Cardiac muscle cell (in vitro differentiated cells and primary cell): Measurements from ENCODE around the gene C1orf52. TPM values are rescaled to one million over a fixed set of nuclear protein-coding genes. Genes with fewer than 3 reads are reported as not detected.

Source experiments
- DNase-seq, 2 donors: peaks; one replicate each; pipeline versions ENCODE4 v3.0.0 to v3.0.0-alpha.2; 2010 to 2017; ENCODE audit warnings: low read depth in 1 of 2, low spot score in 1 of 2
- H3K27ac ChIP-seq: fragments of 200-600 bp; sonication (generic); 2 replicates; pipeline ENCODE4 v1.5.1; 2016
- H3K27me3 ChIP-seq: fragments of 200-600 bp; sonication (generic); 2 replicates; pipeline ENCODE4 v1.6.0; 2016; ENCODE audit warnings: control low read depth
- H3K36me3 ChIP-seq: fragments of 200-600 bp; sonication (generic); 2 replicates; pipeline ENCODE4 v1.5.1; 2016; ENCODE audit warnings: control low read depth
- H3K4me1 ChIP-seq: fragments of 200-600 bp; sonication (generic); 2 replicates; pipeline ENCODE4 v1.8.1; 2017; ENCODE audit warnings: low read depth, mild to moderate bottlenecking, mixed run types
- H3K4me3 ChIP-seq: fragments of 200-600 bp; sonication (generic); 2 replicates; pipeline ENCODE4 v1.5.1; 2016; ENCODE audit warnings: mild to moderate bottlenecking
- H3K9me3 ChIP-seq: fragments of 200-600 bp; sonication (generic); 2 replicates; pipeline ENCODE4 v1.5.1; 2017; ENCODE audit warnings: low read depth, mild to moderate bottlenecking, control low read depth
- polyA plus RNA-seq: library from polyadenylated mRNA; unstranded; fragments of >200 nt; fragmentation: Nextera tagmentation; extraction: Ambion mirVana; gene quantifications from 2 replicates; pipeline ENCODE4 v1.2.1, GENCODE V29; 2016
- total RNA-seq: library from RNA; depleted of rRNA; stranded (reverse); fragments of >200 nt; gene quantifications from 2 replicates; pipeline ENCODE4 v1.2.3, GENCODE V29; 2016
- TF ChIP-seq, protein P1 (sequence below): IDR thresholded peaks from 2 replicates; pipeline ENCODE4 v1.5.1; 2012; ENCODE audit warnings: low read depth, mild to moderate bottlenecking, low read length

C1orf52 gene
- total and polyA plus RNA-seq, 2 experiments from 2014 or later = 63.4 to 82.1 TPM

- Histone ChIP-seq H3K4me3 (no peak overlapping the region), H3K27me3 (no peaks in the 10 kb centered on the region), H3K27ac (no peak overlapping the region), H3K4me1 (peaks cover 19% of the 10 kb centered on the region), H3K36me3 (no peaks in the 10 kb centered on the region), H3K9me3 (no peaks in the 10 kb centered on the region)
- TF ChIP-seq, protein P1, sequence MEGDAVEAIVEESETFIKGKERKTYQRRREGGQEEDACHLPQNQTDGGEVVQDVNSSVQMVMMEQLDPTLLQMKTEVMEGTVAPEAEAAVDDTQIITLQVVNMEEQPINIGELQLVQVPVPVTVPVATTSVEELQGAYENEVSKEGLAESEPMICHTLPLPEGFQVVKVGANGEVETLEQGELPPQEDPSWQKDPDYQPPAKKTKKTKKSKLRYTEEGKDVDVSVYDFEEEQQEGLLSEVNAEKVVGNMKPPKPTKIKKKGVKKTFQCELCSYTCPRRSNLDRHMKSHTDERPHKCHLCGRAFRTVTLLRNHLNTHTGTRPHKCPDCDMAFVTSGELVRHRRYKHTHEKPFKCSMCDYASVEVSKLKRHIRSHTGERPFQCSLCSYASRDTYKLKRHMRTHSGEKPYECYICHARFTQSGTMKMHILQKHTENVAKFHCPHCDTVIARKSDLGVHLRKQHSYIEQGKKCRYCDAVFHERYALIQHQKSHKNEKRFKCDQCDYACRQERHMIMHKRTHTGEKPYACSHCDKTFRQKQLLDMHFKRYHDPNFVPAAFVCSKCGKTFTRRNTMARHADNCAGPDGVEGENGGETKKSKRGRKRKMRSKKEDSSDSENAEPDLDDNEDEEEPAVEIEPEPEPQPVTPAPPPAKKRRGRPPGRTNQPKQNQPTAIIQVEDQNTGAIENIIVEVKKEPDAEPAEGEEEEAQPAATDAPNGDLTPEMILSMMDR = no peak
- DNase-seq = no peak
These were observed 35.6 kb upstream of the C1orf52 start for GRCh38 chr1:85295006-85295431.

DNA sequence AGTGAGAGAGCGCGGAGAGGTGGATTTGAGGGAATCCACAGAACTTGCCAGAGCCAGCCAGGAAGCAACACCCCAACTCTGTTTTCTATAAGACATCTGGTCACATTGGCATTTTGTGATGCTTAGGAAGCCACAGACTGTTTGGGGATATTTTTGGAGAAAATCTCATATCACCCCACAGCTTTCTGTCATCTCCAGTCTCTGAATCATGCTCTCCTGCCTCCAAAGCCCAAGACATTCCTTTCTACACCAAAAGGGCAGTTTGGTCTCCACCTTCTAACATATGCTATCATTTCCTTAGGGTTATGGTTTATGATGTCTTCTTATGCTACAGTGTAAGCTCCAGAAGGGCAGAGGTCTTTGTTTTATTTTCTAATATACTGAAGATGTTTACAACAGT is 31.4 kb upstream of the C1orf52 start:
- Histone ChIP-seq H3K4me1 (peaks cover 28% of the 10 kb centered on the region), H3K27ac (peak overlapping the region; percentile 85), H3K36me3 (no peaks in the 10 kb centered on the region), H3K9me3 (no peaks in the 10 kb centered on the region), H3K27me3 (no peaks in the 10 kb centered on the region), H3K4me3 (no peak overlapping the region)
- TF ChIP-seq, protein P1 = no peak
- no peak for DNase-seq

DNA sequence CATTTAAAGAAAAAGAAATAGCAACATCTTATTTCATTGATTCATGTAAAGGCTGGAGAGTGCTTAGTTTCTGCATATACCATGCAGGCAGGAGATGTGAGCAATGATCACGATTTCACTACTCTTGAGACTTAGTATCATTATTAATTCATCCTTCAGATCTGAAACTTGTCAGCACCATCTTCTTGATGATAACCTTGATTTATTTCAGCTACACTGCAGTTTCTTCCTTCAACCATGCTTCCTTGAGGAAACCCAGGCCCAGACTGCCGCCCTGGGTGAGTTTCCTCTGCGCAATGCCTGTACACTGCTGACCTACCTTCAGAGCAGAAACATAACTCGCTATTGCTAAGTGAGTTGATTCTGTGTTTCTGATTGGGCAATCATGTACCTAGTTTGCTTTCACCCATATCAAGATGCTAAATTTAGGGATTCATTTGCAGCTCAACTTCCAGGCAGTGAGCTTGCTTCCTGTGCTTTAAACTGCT is 30.4 kb upstream of the C1orf52 start:
- Histone ChIP-seq H3K4me1 (peaks cover 28% of the 10 kb centered on the region), H3K36me3 (no peaks in the 10 kb centered on the region), H3K4me3 (no peak overlapping the region), H3K9me3 (no peaks in the 10 kb centered on the region), H3K27ac (peak overlapping the region; percentile 85), H3K27me3 (no peaks in the 10 kb centered on the region)
- TF ChIP-seq, protein P1 = no peak
- peak in 1 of 2 donors; percentile 35 for DNase-seq

- H3K4me3 ChIP-seq = no peak overlapping the region
- H3K27ac ChIP-seq = peak overlapping the region; percentile 85
- TF ChIP-seq, protein P1 = no peak
These were observed 29.9 kb upstream of the C1orf52 start for GRCh38 chr1:85289207-85289847.

DNA sequence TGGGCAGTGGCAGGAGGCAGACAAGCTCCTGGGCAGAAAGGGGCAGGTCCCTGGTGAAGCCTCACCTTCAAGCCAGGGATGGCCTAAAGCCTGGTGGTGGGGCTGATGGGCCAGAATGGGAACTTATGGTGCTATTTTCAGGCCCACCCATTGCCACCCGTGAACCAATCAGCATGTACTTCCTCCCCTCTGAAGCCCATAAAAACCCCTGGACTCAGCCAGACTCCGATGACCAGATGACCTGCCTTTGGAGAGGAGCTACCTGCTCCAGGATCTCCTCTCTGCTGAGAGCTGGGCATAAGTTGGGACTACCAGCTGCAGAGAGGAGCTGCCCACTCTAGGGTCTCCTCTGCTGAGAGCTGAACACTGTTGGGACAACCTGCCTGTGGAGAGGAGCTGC is 24.7 kb upstream of the C1orf52 start:
- no peaks in the 10 kb centered on the region for H3K36me3 ChIP-seq
- H3K27me3 ChIP-seq = no peaks in the 10 kb centered on the region
- peaks cover under 1% of the 10 kb centered on the region for H3K4me1 ChIP-seq
- DNase-seq = no peak
- no peaks in the 10 kb centered on the region for H3K9me3 ChIP-seq
- H3K27ac ChIP-seq = no peak overlapping the region
- no peak overlapping the region for H3K4me3 ChIP-seq
- TF ChIP-seq, protein P1 = no peak

More at GRCh38 chr1:85289207-85289847, 29.9 kb upstream of the C1orf52 start:
- H3K4me1 ChIP-seq = peaks cover 28% of the 10 kb centered on the region
- DNase-seq = peak in 1 of 2 donors; percentile 77
- no peaks in the 10 kb centered on the region for H3K36me3 ChIP-seq
- no peaks in the 10 kb centered on the region for H3K27me3 ChIP-seq
- H3K9me3 ChIP-seq = no peaks in the 10 kb centered on the region
